Fibroblast of skin of scalp (primary cell): Measurements from ENCODE around the gene KY. TPM values are rescaled to one million over a fixed set of nuclear protein-coding genes. Genes with fewer than 3 reads are reported as not detected.
A peak's percentile ranks its signal among the peaks of the same experiment; 100 is the strongest.

ENCODE experiments used
- DNase-seq: peaks from one replicate; pipeline ENCODE4 v3.0.0-alpha.2; 2013
- polyA plus RNA-seq, 2 experiments: library from polyadenylated mRNA; unstranded; fragments of 120-200 nt; gene quantifications; one replicate each; pipeline ENCODE4 v1.2.1, GENCODE V29; 2013; ENCODE audit not compliant: insufficient read length in 2 of 2

The KY gene, protein sequence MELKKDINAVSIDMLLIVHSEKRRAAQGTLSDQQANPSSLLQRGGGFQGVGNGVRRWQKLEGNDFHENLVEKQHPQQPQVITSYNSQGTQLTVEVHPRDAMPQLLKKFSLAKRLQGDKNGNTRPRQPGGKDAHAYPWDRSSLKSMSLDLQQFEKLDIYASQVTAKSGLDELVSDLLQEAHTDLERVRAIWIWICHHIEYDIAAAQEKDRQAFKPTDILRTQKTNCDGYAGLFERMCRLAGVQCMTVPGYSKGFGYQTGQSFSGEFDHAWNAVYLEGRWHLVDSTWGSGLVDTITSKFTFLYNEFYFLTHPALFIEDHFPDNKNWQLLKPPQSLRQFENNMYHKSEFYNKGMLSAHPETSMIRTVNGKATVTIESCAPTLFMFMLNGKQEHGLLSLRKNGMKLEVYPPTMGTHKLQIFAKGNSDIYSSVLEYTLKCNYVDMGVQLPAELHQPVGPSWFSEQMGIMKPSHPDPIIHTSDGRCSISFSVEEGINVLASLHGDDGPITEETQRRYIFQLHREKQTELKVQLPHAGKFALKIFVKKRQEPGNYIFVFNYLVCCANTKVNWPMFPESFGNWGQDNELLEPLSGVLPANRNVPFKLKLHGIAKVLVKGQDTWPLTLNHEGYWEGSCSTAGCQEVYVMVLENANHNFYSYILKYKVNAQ
- 0.84 TPM for polyA plus RNA-seq (2013, experiment 1 of 2; ENCODE audit: insufficient read length)
- 1.9 TPM for polyA plus RNA-seq (2013, experiment 2 of 2; ENCODE audit: insufficient read length)

DNA sequence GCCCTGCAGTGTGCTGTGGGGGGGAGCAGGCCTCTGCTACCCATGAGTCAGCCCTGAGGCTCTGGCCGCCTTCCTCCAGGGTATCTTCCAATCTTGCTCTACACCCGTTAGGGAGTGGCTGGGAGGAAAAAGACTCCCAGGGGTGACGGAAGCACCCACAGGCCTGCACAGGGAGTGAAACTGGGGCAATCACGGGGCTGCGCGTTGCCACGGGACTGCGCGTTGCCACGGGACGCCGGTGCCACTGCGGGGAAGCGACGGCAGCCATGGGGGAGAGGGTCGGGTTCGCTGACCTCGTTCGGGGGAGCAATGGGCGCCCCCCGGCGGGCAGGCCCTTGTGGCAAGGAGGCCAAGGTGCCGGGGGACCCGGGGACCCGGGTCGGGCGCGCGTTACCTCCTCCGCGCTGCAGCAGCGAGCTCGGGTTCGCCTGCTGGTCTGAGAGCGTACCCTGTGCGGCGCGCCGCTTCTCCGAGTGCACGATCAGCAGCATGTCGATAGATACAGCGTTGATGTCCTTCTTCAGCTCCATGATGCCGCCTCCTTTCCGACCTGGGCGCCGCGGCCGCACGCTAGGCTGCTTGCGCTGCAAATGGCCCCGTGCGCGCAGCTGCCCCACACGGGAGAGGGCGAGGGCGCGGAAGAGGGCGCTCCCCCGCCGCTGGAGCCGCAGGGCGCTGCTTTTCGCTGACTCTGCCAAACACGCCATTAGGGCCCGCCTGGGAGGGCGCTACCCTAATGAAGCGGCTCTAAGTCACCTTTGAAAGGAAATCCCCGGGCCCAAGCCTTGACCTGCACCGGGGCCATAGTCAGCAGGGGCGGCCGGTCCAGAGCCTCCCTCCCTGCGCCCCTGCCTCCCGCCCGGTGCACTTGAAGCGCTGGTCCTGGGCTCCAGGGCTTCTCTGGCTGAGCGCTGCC is at the start of gene KY:
Gene KY, minus strand, starts transcription at position 592 of the 916 bp plus-strand sequence. Its CDS starts 62 bp downstream, at position 530.
- DNase-seq: peak; percentile 53

DNA sequence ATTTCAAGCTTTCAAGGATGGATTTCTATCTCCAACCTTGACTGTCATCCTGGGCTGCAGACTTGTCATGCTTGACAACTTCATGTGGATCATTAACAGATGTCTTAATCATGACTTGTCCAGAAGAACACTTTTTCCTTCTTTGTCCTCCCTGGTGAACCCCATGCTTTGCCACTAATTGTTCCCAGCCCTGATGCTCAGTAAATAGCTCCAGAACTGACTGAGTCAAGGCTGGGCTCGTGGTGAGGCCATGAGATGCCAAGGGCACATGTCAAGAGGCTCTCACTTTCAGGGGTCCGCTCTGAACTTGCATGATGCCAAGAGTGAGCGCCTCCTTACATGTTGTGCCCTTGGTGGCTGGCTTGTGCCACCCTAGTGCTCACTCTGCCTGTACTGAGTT is 48.9 kb upstream of the KY start:
- DNase-seq: no peak

DNA sequence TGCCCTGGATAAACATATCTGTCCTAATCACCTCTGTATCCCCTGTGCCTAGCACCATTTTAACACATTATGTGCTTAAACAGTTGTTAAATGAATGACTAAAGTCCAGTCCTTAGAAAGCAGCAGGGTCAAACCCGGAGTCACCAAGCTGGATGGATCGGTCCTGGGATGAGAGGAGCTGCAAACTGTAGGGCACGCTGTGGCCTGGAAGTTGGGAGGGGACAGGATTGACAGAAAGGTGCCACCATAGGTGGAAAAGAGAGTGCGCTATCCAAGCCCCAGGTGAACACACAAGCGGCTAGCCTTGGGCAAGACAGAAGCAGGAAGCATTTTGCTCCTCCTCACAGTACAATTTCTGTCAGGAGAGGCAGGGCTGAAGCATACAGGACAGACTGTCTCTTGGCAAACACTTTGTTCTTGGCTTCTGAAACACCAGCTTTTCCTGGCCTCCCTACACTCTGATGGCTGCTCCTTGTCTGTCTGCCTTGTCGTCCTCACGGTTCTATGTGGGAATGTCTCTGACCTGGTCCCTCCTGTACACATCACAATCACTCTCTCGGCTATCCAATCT is 48.4 kb upstream of the KY start:
- no peak for DNase-seq

DNA sequence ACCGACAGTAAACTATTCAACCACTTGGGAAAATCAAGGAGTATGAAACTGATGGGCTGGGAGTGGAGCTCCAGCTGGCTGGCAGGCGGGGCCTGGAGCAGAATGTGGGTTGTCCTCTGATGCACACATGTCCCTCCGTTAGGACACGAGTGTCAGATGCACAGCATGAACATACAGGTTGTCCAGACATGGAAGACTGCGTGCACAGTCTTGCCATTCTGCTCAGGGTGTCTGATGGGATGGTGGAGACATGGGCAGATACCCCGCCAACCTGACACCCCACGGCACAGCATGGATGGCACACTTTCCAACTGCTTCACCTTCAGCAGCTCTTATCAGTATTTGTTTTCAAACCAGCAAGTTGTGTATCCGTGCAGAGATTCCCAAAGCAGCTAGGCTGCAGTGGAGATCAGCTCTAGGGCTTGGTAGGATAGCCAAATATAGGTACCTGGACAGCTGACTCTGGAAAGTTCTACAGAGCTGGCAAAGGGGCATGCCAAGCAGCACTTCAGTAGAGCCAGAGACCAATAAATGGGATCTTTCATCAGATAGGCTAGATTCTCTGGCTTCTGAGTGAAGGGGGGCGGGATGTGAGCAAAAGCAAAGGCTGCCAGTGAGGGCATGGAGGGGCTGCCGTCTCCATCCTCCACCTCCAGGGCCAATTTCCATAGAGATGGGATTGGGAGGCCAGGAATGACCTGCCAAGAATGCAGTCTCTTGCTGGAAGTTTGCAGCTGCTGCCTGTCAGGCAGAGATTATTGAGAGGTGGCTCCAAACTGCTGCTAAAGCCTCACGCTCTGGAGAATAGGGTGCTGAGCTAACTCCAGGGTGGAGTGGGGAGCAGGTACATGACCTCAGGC is 47.2 kb upstream of the KY start:
- no peak for DNase-seq

DNA sequence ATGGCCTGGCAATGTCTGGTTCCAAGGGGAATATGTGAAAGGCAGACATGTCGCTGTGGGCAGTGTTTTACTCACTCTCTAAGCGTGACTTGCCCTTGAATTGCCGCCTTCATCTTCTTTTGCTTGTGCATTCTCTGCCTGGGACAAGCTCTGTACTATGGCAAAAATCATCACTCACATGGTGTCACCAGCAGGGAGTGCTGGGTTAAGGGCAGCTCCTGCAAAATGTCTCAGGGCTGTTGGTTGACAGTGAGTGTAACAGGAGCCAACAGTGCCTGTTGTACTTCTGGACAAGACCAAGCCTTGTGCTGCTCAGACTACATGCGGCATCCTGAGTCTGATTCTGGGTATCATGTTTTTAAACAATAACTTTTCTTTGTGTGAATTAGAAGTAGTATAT is 45.3 kb upstream of the KY start:
- no peak for DNase-seq

DNA sequence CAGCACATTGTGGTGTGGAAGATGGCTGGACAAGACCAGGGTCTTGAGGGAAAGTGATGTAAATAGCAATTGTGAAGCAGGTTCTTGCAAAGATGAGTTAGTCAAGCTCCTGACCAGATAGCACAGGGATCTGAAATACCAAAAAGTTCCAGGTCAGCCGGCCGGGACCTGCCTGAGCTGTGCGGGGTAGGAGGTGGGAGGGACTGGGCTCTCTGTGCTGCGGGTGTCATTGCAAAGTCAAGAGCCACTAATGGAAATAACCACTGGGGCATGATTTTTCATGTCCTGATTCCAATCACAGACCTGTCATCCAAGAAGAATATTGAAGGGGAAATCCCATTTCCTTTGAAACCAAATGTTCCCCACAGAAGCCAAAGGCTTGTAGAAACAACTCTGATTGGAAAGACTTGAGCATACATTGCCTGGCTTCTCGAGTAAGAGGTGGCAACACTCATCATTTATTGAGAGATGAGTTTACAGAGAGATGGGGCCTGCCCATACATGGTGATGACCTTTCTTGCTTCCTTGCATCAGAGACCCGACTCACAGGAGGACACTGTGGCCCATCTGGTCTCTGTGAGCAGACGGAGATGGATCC is 44.2 kb upstream of the KY start:
- no peak for DNase-seq

DNA sequence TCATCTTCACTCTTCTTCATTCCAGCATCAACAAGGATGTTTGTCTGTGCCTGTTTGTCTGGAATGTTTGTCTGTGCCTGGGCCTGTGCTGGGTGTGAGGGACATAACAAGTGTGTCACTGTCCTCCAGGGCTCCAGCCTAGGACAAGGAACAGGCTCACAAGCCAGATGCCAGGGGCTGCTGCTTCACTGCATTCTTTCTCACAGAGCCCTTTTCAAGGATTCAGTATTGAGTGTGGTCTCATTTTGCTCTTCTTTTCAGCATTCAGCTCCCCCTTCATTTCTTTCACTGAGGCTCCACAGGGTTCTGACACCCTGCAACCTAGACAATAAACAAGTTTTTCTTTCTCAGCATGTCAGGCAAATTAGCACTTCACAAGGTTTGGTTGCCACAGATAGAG is 43.6 kb upstream of the KY start:
- no peak for DNase-seq

DNA sequence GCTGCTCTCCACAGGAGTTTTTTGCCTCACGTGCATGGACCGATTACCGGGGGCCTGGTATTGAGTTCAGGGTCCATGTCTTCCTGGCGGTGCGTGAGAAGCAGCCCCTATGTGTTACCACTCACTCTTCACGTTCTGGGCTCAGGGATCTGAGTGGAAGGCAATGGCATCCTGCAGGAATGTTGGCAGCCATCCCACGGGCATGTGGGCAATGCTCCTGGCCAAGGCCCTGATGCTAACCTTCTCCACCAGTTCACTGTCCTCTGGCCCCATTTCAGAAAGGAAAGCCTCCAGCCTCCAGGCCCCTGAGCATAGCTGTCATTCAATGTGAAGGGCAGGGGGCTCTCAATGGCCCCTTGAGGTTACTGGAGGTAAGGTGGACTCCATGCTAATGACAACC is 43.0 kb upstream of the KY start:
- no peak for DNase-seq

DNA sequence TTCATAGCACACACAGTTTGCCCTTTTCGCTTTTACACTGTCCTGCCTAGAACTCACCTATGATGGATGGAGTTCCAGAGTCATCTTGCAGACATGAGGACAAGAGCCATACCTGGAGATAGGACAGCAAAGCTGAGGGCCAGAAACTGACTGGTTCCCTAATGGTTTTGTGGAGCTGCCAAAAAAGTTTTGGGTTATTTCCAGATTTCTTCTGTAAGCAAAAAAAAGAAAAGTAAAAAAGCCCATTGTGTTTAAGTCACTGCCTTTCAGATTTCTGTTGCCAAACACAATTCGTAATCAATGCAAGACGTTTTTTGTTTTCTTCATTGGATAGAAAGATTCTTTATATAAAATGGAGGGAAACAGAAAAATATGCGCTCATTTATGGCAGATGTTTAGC is 42.4 kb upstream of the KY start:
- DNase-seq: no peak

DNA sequence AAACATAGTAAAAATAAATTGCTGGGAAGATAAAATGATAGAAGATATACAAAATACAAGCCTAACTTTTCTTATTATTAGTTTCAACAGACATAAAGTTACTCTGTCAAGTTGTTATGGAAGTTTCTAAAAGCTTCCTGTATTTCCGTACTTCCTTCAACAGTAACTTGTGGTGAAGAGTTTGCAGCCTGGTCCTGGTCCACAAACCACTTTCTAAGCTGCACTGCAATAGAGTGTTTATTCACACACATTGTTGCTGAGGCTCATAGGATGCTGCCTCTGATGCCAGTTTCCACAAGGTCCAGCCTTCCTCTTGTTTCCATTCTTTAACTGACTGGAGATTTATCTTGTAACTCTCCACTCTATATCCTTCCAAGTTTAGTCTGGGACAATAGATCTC is 39.4 kb upstream of the KY start:
- no peak for DNase-seq

DNA sequence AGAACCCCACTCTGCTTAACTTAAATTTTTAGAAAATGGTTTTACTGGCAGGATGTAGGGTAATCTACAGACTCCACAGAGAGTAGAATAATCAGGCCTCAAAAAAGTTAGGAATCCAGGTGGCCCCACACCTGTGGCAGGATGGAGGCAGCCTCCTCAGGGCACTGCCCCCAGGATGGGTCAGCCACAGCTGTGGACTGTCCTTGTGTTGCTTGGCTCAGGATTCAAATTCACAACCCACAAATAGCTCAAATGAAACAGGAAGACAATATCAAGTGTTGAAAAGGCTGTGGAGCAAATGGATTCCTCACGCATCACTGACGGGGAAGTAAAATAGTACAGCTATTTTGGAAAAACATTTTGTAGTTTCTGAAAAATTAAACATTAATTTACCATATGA is 36.8 kb upstream of the KY start:
- no peak for DNase-seq

DNA sequence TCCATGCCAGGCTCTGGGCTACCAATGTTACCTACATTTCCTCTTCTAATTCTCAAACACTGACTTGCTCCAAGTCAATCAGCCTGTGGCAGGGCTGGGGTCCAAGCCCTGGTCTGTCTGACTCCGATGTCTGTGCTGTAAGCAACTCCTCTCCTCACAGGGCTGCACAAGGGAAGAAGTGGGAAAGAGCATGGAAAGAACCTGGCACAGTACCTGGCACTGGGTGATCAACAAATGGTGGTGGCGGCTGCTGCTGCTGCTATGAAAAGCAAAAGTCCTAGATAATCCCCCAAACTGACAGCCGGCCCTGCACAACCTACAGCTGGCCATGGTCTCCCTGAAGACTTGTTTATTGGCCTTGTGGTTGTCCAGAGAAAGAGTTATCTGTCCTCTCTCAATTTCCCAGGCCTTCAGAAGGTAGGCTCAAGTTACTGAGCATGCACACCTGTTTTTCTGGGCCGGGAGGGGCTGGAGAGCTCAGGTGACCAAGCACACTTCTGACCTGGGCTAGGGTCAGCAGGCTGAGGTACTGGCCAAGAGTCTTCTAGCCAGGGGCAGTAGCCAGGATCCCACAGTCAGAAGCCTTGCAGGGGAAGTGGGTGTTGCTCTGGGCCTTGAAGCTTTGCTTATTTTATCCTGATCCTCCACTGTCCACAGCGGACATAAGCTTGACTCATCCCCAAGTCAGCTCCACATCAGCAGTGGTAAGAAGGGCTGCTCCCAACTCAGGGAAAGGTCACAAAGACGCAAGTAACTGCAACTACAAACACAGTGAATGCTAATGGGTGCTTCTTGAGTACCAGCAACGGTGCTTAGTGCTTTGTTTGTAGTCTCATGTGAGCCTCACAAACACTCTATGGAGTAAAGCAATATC is 35.3 kb upstream of the KY start:
- DNase-seq: peak; percentile 56

DNA sequence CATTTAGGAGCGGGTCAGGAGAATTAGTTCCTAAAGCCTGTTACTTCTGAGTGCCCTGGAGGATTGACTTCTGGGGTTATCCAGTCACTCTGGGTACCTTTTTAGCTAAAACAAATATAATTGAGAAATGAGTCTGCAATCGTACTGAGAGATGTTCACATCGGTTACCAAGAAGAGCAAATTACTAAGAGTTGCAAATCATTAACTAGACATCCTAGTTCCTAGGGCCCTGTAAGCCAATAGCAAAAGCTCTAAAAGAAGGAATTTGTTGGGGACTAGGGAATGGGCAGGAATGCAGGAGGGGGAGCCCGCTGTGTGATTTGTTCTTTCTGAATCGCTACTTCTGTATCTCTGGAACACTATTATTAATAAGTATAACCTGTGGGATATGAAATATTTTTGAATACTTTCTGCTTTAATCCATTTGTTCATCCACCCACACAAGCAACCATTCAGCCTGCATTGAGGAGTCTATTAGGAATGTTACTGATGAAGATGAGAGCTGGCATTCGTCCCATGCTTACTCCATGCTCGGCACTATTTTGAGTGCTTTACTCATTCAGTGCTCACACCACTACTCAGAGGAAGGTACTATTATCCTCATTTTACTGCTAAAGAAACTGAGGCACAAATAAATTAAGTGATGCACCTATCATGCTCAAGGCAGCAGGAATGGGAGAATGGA is 31.5 kb upstream of the KY start:
- DNase-seq: peak; percentile 17

DNA sequence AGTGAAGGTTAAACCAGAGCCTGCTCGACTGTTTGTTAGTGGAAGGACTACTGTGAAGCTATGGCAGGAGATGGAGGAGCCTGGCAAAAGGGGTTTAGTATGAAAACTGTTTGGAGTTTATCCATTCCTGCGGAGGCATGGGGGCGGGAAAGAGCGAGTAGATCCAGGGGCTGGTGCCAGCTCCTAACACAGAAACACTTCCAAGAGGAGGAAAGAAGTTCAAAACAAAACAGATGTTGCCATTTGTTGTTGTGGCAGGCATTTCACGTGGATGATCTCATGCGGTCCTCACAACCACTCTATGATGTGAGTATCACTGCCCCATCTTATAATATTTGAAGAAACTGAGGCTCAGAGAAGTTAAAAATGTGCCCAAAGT is 30.7 kb upstream of the KY start:
- no peak for DNase-seq

DNA sequence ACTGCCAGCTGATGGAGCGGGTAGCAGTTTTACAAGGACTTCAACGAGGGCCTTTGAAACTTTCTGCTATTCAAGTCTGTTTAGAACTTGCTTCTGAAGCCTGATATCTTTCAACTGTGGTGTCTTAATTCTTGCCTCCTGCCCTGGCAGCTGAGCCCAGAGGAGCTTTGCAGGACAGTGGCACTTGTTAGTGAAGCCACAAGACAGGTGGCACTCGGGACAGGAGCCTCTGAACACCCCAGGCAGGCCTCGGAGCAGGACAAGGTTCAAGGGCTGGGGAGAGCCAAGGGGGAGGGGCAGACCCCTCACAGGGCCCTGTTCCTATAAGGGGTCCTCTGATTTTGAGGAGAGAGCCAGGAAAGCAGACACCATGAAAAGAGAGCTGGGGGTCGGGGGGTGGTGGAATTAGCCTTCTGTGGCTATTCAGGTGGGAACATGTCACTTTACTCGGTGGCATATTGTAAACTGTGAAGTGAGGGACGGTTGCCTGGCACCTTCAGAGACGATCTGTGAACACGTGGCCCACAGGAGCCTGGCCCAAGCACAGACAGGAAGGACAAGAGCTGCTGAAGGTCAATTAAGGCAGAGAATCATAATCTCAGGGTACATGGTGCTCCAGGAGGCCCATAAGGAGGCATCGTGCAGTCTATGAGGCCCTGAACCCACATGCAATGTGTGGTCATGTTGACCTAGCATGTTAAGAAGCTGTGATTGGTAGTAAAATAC is 30.1 kb upstream of the KY start:
- DNase-seq: no peak

DNA sequence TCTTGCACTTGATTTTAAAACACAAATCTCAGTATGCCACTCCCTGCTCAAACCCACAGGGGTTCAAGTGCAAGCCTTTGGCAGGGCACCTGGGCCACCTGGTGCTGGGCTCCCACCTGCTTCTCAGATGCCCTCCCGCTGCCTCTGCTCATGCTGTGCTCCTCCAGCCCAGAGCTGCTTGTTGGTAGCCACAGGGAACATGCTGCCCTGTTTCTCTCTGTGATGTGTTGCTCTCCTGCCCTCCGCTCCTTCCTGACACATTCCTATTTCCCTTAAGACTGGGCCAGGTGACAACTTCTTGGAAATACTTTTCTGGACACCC is 27.1 kb upstream of the KY start:
- no peak for DNase-seq

DNA sequence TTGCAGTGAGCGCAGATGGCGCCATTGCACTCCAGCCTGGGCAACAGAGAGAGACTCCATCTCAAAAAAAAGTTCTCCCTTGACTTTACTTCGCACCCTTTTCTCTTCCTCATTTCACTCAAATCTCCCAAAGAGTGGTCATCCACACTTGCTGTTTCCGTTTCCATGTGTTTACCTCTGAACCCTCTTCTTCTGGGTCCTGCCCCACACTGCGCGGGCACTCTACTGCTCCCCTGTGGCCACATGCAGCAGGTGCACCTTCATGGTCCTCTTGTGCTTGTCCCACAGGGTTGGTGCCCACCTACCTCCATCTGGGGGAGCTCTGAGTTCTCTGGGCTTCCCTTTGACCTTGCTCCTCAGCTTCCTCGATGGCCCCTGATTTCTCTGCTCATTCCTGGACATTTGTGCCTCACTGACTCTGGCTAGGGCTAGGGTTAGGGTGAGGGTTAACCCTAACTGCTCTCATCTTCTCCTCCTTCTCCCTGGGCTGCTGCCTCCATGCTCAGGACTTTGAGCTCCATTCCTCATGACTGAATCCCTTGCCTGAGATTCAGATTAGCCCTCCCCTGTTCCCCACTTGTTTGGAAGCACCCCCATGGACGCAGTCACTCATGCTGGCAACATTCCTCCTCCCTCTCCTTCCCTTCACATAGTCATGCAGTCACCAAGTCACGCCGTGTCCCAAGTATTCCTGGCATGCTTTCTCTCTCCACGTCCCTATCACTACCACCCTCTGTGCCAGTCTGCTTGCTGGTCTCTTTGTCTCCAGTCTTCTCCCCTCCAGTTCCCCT is 26.6 kb upstream of the KY start:
- no peak for DNase-seq

DNA sequence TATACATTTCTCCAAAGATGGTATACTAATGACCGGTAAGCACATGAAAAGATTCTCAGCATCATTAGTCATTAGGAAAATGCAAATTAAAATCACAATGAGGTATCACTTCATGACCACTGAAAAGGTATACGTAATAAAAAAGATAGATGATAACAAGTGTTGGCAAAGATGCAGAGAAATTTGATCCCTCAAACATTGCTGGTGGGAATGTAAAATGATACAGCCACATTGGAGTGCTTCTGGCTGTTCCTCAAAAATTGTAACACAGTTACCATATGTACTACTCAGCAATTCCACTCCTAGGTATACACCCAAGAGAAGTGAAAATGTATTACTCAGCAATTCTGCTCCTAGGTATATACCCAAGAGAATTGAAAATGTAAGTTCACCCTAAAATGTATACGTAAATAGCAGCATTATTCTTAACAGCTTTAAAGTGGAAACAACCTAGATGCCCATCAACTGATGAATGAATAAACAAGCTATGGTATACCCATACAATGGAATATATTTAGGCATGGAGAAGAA is 25.0 kb upstream of the KY start:
- DNase-seq: no peak
